Sigmoid colon (tissue), 4 donors: ENCODE measurements around the gene ABHD15.

ENCODE experiments used
- CTCF ChIP-seq, 4 experiments: fragments of 450-650 bp in 3 of 4; fragments of 200-600 bp in 1 of 4; IDR thresholded peaks; one replicate each; pipeline ENCODE4 v1.5.1; 2016 to 2019; ENCODE audit warnings: antibody characterized with exemption in 4 of 4, mild to moderate bottlenecking in 3 of 4, moderate library complexity in 2 of 4
- EP300 ChIP-seq, 4 donors: sonication (generic); formaldehyde crosslinking; IDR thresholded peaks; one replicate each; pipeline ENCODE4 v1.6.1; 2017; ENCODE audit warnings: antibody characterized with exemption in 4 of 4
- POLR2A ChIP-seq, 2 donors: fragments of 450-650 bp; IDR thresholded peaks; one replicate each; pipeline ENCODE4 v1.6.1; 2016; ENCODE audit warnings: antibody characterized with exemption in 2 of 2, mild to moderate bottlenecking in 2 of 2, moderate library complexity in 2 of 2
- POLR2AphosphoS5 ChIP-seq, 4 donors: sonication (generic); formaldehyde crosslinking; IDR thresholded peaks; one replicate each; pipeline ENCODE4 v1.6.1; 2017; ENCODE audit warnings: antibody characterized with exemption in 4 of 4

GRCh38 chr17:29557085-29557738 lies 9.6 kb downstream of the ABHD15 start:
- TF ChIP-seq EP300 (IDR thresholded peaks at IDR 0.05) (no peak), CTCF (IDR thresholded peaks at IDR 0.05) (no peak), POLR2A (IDR thresholded peaks at IDR 0.05) (no peak), POLR2AphosphoS5 (IDR thresholded peaks at IDR 0.05) (no peak)
